ENCODE measurements around the gene NID2. TPM values are rescaled to one million over a fixed set of nuclear protein-coding genes. Genes with fewer than 3 reads are reported as not detected.
A peak's percentile ranks its signal among the peaks of the same experiment; 100 is the strongest.

The NID2 gene
- total RNA-seq, 5 donors from 2014 or later (not counting 1 experiment from before 2014, with no cell fraction given) = 0.38 to 1.1 (median 0.89) TPM

- no peak for ATAC-seq (replicated peaks in 1 of 4)
- Mint-ChIP-seq H3K4me1 (peaks cover 23 to 35% (median 33%) of the 10 kb centered on the region in 3 donors), H3K4me3 (peak overlapping the region; percentile 31 to 73 (median 43)), H3K27ac (no peak overlapping the region), H3K9me3 (peaks cover 0 to 8% (median 0%) of the 10 kb centered on the region in 3 donors), H3K27me3 (peaks cover 26 to 44% of the 10 kb centered on the region in 2 donors), H3K36me3 (no peaks in the 10 kb centered on the region)
- ChIA-PET POLR2A (no interaction called here), CTCF (no interaction called here)
- DNase-seq = no peak
- peak overlapping the region in 1 of 2 donors; percentile 32 for H3K4me3 ChIP-seq (ENCODE audit: control insufficient read depth in 1 of 2, extremely low read depth in 1 of 2, low read length in 1 of 2)
- no peaks in the 10 kb centered on the region for H3K36me3 ChIP-seq (ENCODE audit: control insufficient read depth in 2 of 2, extremely low read depth in 1 of 2, insufficient read depth in 1 of 2, low read length in 1 of 2)
- 73% methylated on average over 2 of the region's 3 CpGs for WGBS (ENCODE audit: insufficient coverage)
- no peaks in the 10 kb centered on the region for H3K9me3 ChIP-seq
- peaks cover 17 to 26% of the 10 kb centered on the region in 2 experiments for H3K27me3 ChIP-seq (replicated peaks in 1 of 2; ENCODE audit: control insufficient read depth in 2 of 2, extremely low read depth in 1 of 2, insufficient read depth in 2 of 2, low read length in 1 of 2)
- no peak overlapping the region for H3K27ac ChIP-seq (ENCODE audit: low read length)
- peaks cover 10 to 28% of the 10 kb centered on the region in 2 experiments for H3K4me1 ChIP-seq (ENCODE audit: control insufficient read depth in 1 of 2, extremely low read depth in 1 of 2, insufficient read depth in 2 of 2, low read length in 2 of 2)
Measured at GRCh38 chr14:52070051-52070431, 1.2 kb upstream of the NID2 start.

DNA sequence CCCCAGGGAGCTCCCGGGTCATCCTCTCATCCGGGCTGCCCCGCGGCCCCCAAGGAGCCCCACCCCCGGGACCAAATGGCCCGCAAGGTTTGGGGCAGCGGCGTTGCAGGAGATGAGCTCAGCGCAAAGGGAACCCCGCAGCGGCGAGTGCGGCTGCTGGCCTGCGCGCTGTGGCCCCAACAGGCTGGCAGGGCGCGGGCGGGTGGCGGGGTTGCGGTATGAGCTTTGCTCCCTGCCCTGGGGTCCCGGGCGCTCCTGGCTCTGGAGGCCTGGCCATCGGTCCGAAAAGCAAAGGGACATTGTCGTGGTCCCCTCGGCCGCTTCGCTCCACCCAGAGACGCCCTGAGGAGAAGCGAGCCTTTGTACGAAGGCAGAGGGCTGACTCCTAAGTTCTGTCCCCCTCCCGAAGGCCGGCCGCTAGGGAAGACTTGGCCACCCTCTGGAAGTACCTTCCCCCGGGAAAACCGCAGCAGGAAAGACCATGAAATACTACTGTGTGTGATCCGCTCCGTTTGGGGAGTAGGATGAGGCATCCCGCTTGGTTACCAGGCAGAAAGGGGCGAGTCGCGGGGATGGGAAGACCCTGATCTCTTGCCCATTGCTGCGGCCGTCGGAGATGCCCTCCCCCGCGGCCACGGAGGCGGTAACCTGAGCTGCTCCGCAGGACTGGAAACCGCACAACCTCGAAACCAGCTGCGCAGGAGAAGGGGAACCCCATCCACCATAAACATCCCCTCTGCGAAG is 620 bp upstream of the NID2 start:
- H3K4me1 Mint-ChIP-seq = peaks cover 23 to 35% (median 33%) of the 10 kb centered on the region in 3 donors
- no peak overlapping the region for H3K27ac Mint-ChIP-seq
- H3K4me3 ChIP-seq (ENCODE audit: control insufficient read depth in 1 of 2, extremely low read depth in 1 of 2, low read length in 1 of 2) = peak overlapping the region; percentile 50 to 74
- no peak overlapping the region for H3K27ac ChIP-seq (ENCODE audit: low read length)
- ChIA-PET POLR2A (interaction anchor here in 1 of 2 donors (0.6 kb wide), 1 partner anchor 38 kb away, joined by 3 read pairs; no protein-coding TSS in a partner anchor), CTCF (interaction anchor here in 1 of 2 donors (0.6 kb wide), 1 partner anchor 247 kb away, joined by 3 read pairs; no protein-coding TSS in a partner anchor)
- DNase-seq (peak in 3 of 35 experiments; percentile 2 to 23 (median 3)), ATAC-seq (replicated peaks in 1 of 4) (peak; percentile 40 to 52 (median 46))
- H3K27me3 Mint-ChIP-seq = peaks cover 26 to 44% of the 10 kb centered on the region in 2 donors
- no peaks in the 10 kb centered on the region for H3K36me3 Mint-ChIP-seq
- H3K27me3 ChIP-seq (replicated peaks in 1 of 2; ENCODE audit: control insufficient read depth in 2 of 2, extremely low read depth in 1 of 2, insufficient read depth in 2 of 2, low read length in 1 of 2) = peaks cover 17 to 26% of the 10 kb centered on the region in 2 experiments
- H3K4me1 ChIP-seq (ENCODE audit: control insufficient read depth in 1 of 2, extremely low read depth in 1 of 2, insufficient read depth in 2 of 2, low read length in 2 of 2) = peaks cover 10 to 28% of the 10 kb centered on the region in 2 experiments
- H3K9me3 ChIP-seq = no peaks in the 10 kb centered on the region
- 6% methylated on average over 47 of the region's 54 CpGs for WGBS (ENCODE audit: insufficient coverage)
- H3K4me3 Mint-ChIP-seq = peak overlapping the region; percentile 67 to 73 (median 67)
- H3K36me3 ChIP-seq (ENCODE audit: control insufficient read depth in 2 of 2, extremely low read depth in 1 of 2, insufficient read depth in 1 of 2, low read length in 1 of 2) = no peaks in the 10 kb centered on the region
- peaks cover 0 to 6% (median 0%) of the 10 kb centered on the region in 3 donors for H3K9me3 Mint-ChIP-seq

GRCh38 chr14:52067873-52068614 is 815 bp downstream of the NID2 start:
- ChIA-PET CTCF (interaction anchor here (0.6 kb wide), 2 partner anchors 7 to 23 kb away, joined by 3 to 8 read pairs; no protein-coding TSS in a partner anchor), POLR2A (interaction anchor here in 1 of 2 donors (0.6 kb wide), 1 partner anchor 790 kb away, joined by 5 read pairs; no protein-coding TSS in a partner anchor)
- WGBS (ENCODE audit: insufficient coverage) = 6% methylated on average over 40 of the region's 49 CpGs
- H3K4me1 Mint-ChIP-seq = peaks cover 20 to 28% (median 27%) of the 10 kb centered on the region in 3 donors
- H3K9me3 Mint-ChIP-seq = no peaks in the 10 kb centered on the region
- Histone ChIP-seq H3K27ac (ENCODE audit: low read length) (no peak overlapping the region), H3K27me3 (replicated peaks in 1 of 2; ENCODE audit: control insufficient read depth in 2 of 2, extremely low read depth in 1 of 2, insufficient read depth in 2 of 2, low read length in 1 of 2) (peaks cover 17 to 26% of the 10 kb centered on the region in 2 experiments), H3K4me3 (ENCODE audit: control insufficient read depth in 1 of 2, extremely low read depth in 1 of 2, low read length in 1 of 2) (peak overlapping the region; percentile 50 to 74), H3K4me1 (ENCODE audit: control insufficient read depth in 1 of 2, extremely low read depth in 1 of 2, insufficient read depth in 2 of 2, low read length in 2 of 2) (peaks cover 10 to 27% of the 10 kb centered on the region in 2 experiments), H3K9me3 (no peaks in the 10 kb centered on the region), H3K36me3 (ENCODE audit: control insufficient read depth in 2 of 2, extremely low read depth in 1 of 2, insufficient read depth in 1 of 2, low read length in 1 of 2) (no peaks in the 10 kb centered on the region)
- peak overlapping the region; percentile 67 to 73 (median 67) for H3K4me3 Mint-ChIP-seq
- ATAC-seq (replicated peaks in 1 of 4) = peak in 3 of 4 experiments; percentile 19 to 38 (median 21)
- peak in 2 of 35 experiments; percentile 6 to 18 for DNase-seq
- no peaks in the 10 kb centered on the region for H3K36me3 Mint-ChIP-seq
- no peak overlapping the region for H3K27ac Mint-ChIP-seq
- H3K27me3 Mint-ChIP-seq = peaks cover 26 to 44% of the 10 kb centered on the region in 2 donors

GRCh38 chr14:52064174-52064573 is 4.7 kb downstream of the NID2 start:
- CTCF ChIA-PET = no interaction called here
- ATAC-seq (replicated peaks in 1 of 4) (no peak), DNase-seq (no peak)
- Histone ChIP-seq H3K27me3 (replicated peaks in 1 of 2; ENCODE audit: control insufficient read depth in 2 of 2, extremely low read depth in 1 of 2, insufficient read depth in 2 of 2, low read length in 1 of 2) (peaks cover 8 to 20% of the 10 kb centered on the region in 2 experiments), H3K27ac (ENCODE audit: low read length) (no peak overlapping the region), H3K36me3 (ENCODE audit: control insufficient read depth in 2 of 2, extremely low read depth in 1 of 2, insufficient read depth in 1 of 2, low read length in 1 of 2) (no peaks in the 10 kb centered on the region), H3K9me3 (no peaks in the 10 kb centered on the region), H3K4me3 (ENCODE audit: control insufficient read depth in 1 of 2, extremely low read depth in 1 of 2, low read length in 1 of 2) (no peak overlapping the region), H3K4me1 (ENCODE audit: control insufficient read depth in 1 of 2, extremely low read depth in 1 of 2, insufficient read depth in 2 of 2, low read length in 2 of 2) (peaks cover 8 to 17% of the 10 kb centered on the region in 2 experiments)
- peaks cover 14% of the 10 kb centered on the region in 3 donors for H3K4me1 Mint-ChIP-seq
- H3K27ac Mint-ChIP-seq = no peak overlapping the region
- WGBS (ENCODE audit: insufficient coverage) = no CpG with 5 or more reads among the region's 2 CpGs
- H3K9me3 Mint-ChIP-seq = no peaks in the 10 kb centered on the region
- POLR2A ChIA-PET = no interaction called here
- no peaks in the 10 kb centered on the region for H3K36me3 Mint-ChIP-seq
- no peak overlapping the region for H3K4me3 Mint-ChIP-seq
- H3K27me3 Mint-ChIP-seq = peaks cover 7 to 27% of the 10 kb centered on the region in 2 donors

- Histone ChIP-seq H3K27me3 (replicated peaks in 1 of 2; ENCODE audit: control insufficient read depth in 2 of 2, extremely low read depth in 1 of 2, insufficient read depth in 2 of 2, low read length in 1 of 2) (peaks cover 7 to 9% of the 10 kb centered on the region in 2 experiments), H3K36me3 (ENCODE audit: control insufficient read depth in 2 of 2, extremely low read depth in 1 of 2, insufficient read depth in 1 of 2, low read length in 1 of 2) (no peaks in the 10 kb centered on the region), H3K4me3 (ENCODE audit: control insufficient read depth in 1 of 2, extremely low read depth in 1 of 2, low read length in 1 of 2) (no peak overlapping the region), H3K4me1 (ENCODE audit: control insufficient read depth in 1 of 2, extremely low read depth in 1 of 2, insufficient read depth in 2 of 2, low read length in 2 of 2) (peaks cover 2 to 7% of the 10 kb centered on the region in 2 experiments), H3K27ac (ENCODE audit: low read length) (no peak overlapping the region), H3K9me3 (no peaks in the 10 kb centered on the region)
- peaks cover 7 to 8% (median 7%) of the 10 kb centered on the region in 3 donors for H3K4me1 Mint-ChIP-seq
- peaks cover 7 to 21% of the 10 kb centered on the region in 2 donors for H3K27me3 Mint-ChIP-seq
- no peak overlapping the region for H3K4me3 Mint-ChIP-seq
- ChIA-PET POLR2A (no interaction called here), CTCF (no interaction called here)
- no peak overlapping the region for H3K27ac Mint-ChIP-seq
- H3K9me3 Mint-ChIP-seq = no peaks in the 10 kb centered on the region
- no peak for DNase-seq
- no peak for ATAC-seq (replicated peaks in 1 of 4)
- no peaks in the 10 kb centered on the region for H3K36me3 Mint-ChIP-seq
- WGBS (ENCODE audit: insufficient coverage) = 68% methylated on average over 2 of the region's 2 CpGs
Measured at GRCh38 chr14:52063052-52063462, 5.8 kb downstream of the NID2 start.

GRCh38 chr14:52061890-52062289 is 7.0 kb downstream of the NID2 start:
- no peak for ATAC-seq (replicated peaks in 1 of 4)
- Histone ChIP-seq H3K9me3 (no peaks in the 10 kb centered on the region), H3K27me3 (replicated peaks in 1 of 2; ENCODE audit: control insufficient read depth in 2 of 2, extremely low read depth in 1 of 2, insufficient read depth in 2 of 2, low read length in 1 of 2) (peaks cover 2 to 3% of the 10 kb centered on the region in 2 experiments), H3K36me3 (ENCODE audit: control insufficient read depth in 2 of 2, extremely low read depth in 1 of 2, insufficient read depth in 1 of 2, low read length in 1 of 2) (no peaks in the 10 kb centered on the region), H3K4me1 (ENCODE audit: control insufficient read depth in 1 of 2, extremely low read depth in 1 of 2, insufficient read depth in 2 of 2, low read length in 2 of 2) (no peaks in the 10 kb centered on the region), H3K27ac (ENCODE audit: low read length) (no peak overlapping the region), H3K4me3 (ENCODE audit: control insufficient read depth in 1 of 2, extremely low read depth in 1 of 2, low read length in 1 of 2) (no peak overlapping the region)
- Mint-ChIP-seq H3K4me1 (no peaks in the 10 kb centered on the region), H3K9me3 (no peaks in the 10 kb centered on the region), H3K27ac (no peak overlapping the region), H3K36me3 (no peaks in the 10 kb centered on the region), H3K4me3 (no peak overlapping the region), H3K27me3 (peaks cover 0 to 10% of the 10 kb centered on the region in 2 donors)
- WGBS (ENCODE audit: insufficient coverage) = no CpG with 5 or more reads among the region's 1 CpG
- ChIA-PET POLR2A (interaction anchor here in 1 of 2 donors (0.6 kb wide), 1 partner anchor 193 kb away, joined by 3 read pairs; no protein-coding TSS in a partner anchor), CTCF (no interaction called here)
- DNase-seq = no peak

Data from T-cell (primary cell).